HG03196 (cell line): ENCODE results near the gene ENOX1.
"Not testable (repeated sequence)": the region's sequence is repeated elsewhere in the genome, so short reads cannot be mapped to it uniquely, and the experiment has no call there.

Experiments
- ATAC-seq: cut with Tn5 transposase; IDR thresholded peaks from one replicate; pipeline ENCODE4 v1.9.1; 2021; ENCODE audit not compliant: unreplicated experiment

The ENOX1 gene

GRCh38 chr13:43786766-43787517 lies at the start of gene ENOX1:
ENOX1 (minus strand) TSS chr13:43786972.
- ATAC-seq, result no peak

GRCh38 chr13:43835701-43836100 lies 48.9 kb upstream of the ENOX1 start:
- ATAC-seq, result no peak

- no peak for ATAC-seq
Observed at GRCh38 chr13:43831088-43831487, 44.3 kb upstream of the ENOX1 start.

- no peak for ATAC-seq
Observed at GRCh38 chr13:43830497-43830881, 43.7 kb upstream of the ENOX1 start.

GRCh38 chr13:43824656-43825055 lies 37.9 kb upstream of the ENOX1 start:
- not testable (repeated sequence) for ATAC-seq

GRCh38 chr13:43822969-43823368 lies 36.2 kb upstream of the ENOX1 start:
- no peak for ATAC-seq

GRCh38 chr13:43816401-43816889 lies 29.7 kb upstream of the ENOX1 start:
- ATAC-seq, result no peak

GRCh38 chr13:43815204-43815603 lies 28.4 kb upstream of the ENOX1 start:
- ATAC-seq, result no peak

- ATAC-seq, result no peak
Observed at GRCh38 chr13:43808676-43809075, 21.9 kb upstream of the ENOX1 start.

GRCh38 chr13:43805681-43806128 lies 18.9 kb upstream of the ENOX1 start:
- ATAC-seq, result no peak

GRCh38 chr13:43805071-43805468 lies 18.3 kb upstream of the ENOX1 start:
- no peak for ATAC-seq

- no peak for ATAC-seq
Observed at GRCh38 chr13:43804461-43805070, 17.8 kb upstream of the ENOX1 start.

- no peak for ATAC-seq
Observed at GRCh38 chr13:43802511-43802910, 15.7 kb upstream of the ENOX1 start.

GRCh38 chr13:43800828-43801227 lies 14.1 kb upstream of the ENOX1 start:
- ATAC-seq, result no peak

- no peak for ATAC-seq
Observed at GRCh38 chr13:43799191-43799590, 12.4 kb upstream of the ENOX1 start.

- no peak for ATAC-seq
Observed at GRCh38 chr13:43797869-43798268, 11.1 kb upstream of the ENOX1 start.

GRCh38 chr13:43797159-43797558 lies 10.4 kb upstream of the ENOX1 start:
- ATAC-seq, result no peak

- ATAC-seq, result no peak
Observed at GRCh38 chr13:43794416-43794815, 7.6 kb upstream of the ENOX1 start.

- no peak for ATAC-seq
Observed at GRCh38 chr13:43792076-43792881, 5.5 kb upstream of the ENOX1 start.

- ATAC-seq, result no peak
Observed at GRCh38 chr13:43787997-43788396, 1.2 kb upstream of the ENOX1 start.

GRCh38 chr13:43787518-43787891 lies 733 bp upstream of the ENOX1 start:
- ATAC-seq, result no peak

- ATAC-seq, result no peak
Observed at GRCh38 chr13:43786472-43786765, 353 bp downstream of the ENOX1 start.
